Cortex of kidney (tissue), 1 donor: Measurements from ENCODE around the gene NR1H3.
"Not testable (repeated sequence)": the region's sequence is repeated elsewhere in the genome, so short reads cannot be mapped to it uniquely, and the experiment has no call there.

Experiments used
- DNase-seq: peaks from one replicate; lab custom pipeline; 2025; lab: John Stamatoyannopoulos, UW

NR1H3 gene

DNA sequence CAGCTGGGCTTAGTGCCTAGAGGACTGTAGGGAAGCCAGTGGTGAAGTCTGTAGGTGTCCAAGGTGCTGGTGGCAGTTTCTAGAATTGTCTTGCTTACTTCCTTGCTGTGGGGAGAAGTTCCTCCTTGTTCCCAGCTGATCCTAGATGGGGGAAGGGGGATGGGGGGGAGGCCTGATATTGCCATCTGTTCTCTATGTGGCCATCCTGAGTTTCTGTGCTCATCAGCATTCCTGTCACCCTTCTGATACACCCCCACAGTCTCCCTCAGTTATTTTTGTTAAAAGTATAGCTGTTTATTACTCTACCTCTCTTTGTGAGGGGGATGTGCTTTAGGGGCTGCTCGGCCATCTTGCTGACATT lies 48.7 kb downstream of the NR1H3 start:
- no peak for DNase-seq

DNA sequence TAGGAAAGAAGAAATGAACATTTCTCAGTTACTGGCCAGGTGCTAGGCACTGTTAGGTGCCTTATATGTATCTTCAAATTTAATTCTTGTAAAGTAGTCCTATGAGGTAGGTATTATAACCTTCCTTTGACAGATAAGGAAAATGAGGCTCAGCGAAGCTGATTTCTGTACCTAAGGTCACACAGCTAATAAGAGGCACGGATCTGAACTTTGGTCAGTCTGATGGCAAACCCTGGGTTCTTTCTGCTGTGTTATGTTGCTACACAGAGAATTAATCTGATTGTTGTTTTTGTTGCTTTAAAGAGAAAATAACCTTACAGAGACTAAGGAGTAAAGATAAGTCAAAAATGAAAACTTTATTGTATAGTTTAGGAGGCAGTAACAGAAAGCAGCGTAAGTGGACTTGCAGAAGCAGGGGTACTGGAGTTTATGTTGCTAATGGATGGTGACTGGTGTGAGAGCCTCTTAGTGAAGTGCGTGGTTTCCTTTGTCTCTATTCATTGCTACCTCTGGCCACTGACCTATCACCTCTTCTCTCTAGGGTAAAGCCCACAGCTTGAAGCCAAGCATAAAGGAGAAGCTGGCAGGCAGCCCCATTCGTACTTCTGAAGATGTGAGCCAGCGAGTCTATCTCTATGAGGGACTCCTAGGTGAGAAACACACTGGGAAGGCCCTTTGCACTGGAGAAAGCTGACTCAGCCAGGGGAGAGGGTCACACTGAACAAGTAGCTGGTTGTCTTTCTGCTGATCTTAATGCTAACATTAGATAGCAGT lies 50.4 kb downstream of the NR1H3 start:
- no peak for DNase-seq

- DNase-seq: no peak
Observed at GRCh38 chr11:47314992-47315391, 57.2 kb downstream of the NR1H3 start.

DNA sequence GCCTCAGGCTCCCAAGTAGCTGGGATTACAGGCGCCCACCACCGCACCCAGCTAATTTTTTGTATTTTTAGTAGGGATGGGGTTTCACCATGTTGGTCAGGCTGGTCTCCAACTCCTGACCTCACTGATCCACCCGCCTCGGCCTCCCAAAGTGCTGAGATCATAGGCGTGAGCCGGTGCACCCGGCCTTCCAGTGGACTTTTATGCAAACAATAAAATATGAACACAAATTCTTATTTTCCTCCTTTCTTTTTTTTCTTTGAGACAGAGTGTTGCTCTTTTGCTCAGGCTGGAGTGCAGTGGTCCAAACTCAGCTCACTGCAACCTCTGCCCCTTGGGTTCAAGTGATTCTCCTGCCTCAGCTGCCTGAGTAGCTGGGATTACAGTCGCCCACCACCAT lies 58.7 kb downstream of the NR1H3 start:
- DNase-seq: not testable (repeated sequence)

DNA sequence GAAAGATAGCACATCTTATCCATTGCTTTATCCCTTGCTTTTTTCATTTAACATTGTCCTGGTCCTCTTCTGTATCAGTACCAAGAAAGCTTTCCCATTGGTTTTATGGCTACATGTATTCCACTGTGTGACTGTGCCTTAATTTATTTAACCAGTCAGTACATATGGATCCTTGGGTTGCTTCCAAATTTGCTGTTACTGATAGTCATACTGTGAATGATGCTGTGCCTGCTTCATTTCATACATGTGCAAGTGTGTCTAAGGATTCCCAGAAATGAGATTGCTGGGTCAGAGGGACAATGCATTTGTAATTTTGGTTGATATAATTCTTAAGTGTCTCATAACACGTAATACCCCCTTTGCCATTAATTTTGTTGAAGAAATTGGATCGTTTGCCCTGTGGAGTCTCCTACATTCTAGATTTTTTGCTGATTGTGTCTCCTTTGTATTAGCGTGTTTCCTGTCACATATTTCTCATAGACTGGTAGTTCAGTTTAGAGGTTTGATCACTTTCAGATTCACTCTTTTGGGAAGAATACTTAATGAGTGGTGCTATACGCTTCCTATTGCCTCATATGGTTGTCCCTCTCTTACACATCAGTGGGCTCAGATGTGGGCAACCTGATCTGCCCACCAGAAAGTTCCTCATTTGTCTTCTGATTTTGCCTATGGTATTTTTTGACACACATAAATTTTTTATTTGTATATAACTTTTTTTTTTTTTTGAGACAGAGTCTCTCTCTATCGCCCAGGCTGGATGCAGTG lies 59.5 kb downstream of the NR1H3 start:
- no peak for DNase-seq

GRCh38 chr11:47318166-47318565 lies 60.4 kb downstream of the NR1H3 start:
- DNase-seq: no peak
